Right forelimb (tissue), 1 donor: ENCODE measurements around the gene TNFRSF1B.
"Not testable (repeated sequence)": the region's sequence is repeated elsewhere in the genome, so short reads cannot be mapped to it uniquely, and the experiment has no call there.

Experiments
- DNase-seq: peaks from one replicate; pipeline ENCODE4 v3.0.0-alpha.2; 2018

Gene TNFRSF1B

GRCh38 chr1:12224092-12224491 lies 57.3 kb downstream of the TNFRSF1B start:
- not testable (repeated sequence) for DNase-seq

- DNase-seq = no peak
Measured at GRCh38 chr1:12228979-12229378, 62.2 kb downstream of the TNFRSF1B start.

GRCh38 chr1:12229386-12229834 lies 62.6 kb downstream of the TNFRSF1B start:
- DNase-seq = no peak

- DNase-seq = peak; percentile 88
Measured at GRCh38 chr1:12229835-12230548, 63.2 kb downstream of the TNFRSF1B start, which contains the start of gene VPS13D. VPS13D (plus strand) TSS chr1:12230030; CDS start chr1:12234267, 4,237 bp downstream.

- peak; percentile 61 for DNase-seq
Measured at GRCh38 chr1:12230549-12231275, 63.9 kb downstream of the TNFRSF1B start.

GRCh38 chr1:12231276-12231595 lies 64.4 kb downstream of the TNFRSF1B start:
- DNase-seq = no peak

- DNase-seq = no peak
Measured at GRCh38 chr1:12232221-12232620, 65.4 kb downstream of the TNFRSF1B start.

- DNase-seq = no peak
Measured at GRCh38 chr1:12244078-12244477, 77.3 kb downstream of the TNFRSF1B start.

GRCh38 chr1:12244585-12244984 lies 77.8 kb downstream of the TNFRSF1B start:
- DNase-seq = no peak

- DNase-seq = no peak
Measured at GRCh38 chr1:12245116-12245515, 78.3 kb downstream of the TNFRSF1B start.

- no peak for DNase-seq
Measured at GRCh38 chr1:12245733-12246132, 78.9 kb downstream of the TNFRSF1B start.

- no peak for DNase-seq
Measured at GRCh38 chr1:12246584-12246983, 79.8 kb downstream of the TNFRSF1B start.

- no peak for DNase-seq
Measured at GRCh38 chr1:12249181-12249580, 82.4 kb downstream of the TNFRSF1B start.

- no peak for DNase-seq
Measured at GRCh38 chr1:12249748-12250147, 83.0 kb downstream of the TNFRSF1B start.

GRCh38 chr1:12251442-12251841 lies 84.7 kb downstream of the TNFRSF1B start:
- DNase-seq = no peak

GRCh38 chr1:12255913-12256312 lies 89.1 kb downstream of the TNFRSF1B start:
- DNase-seq = no peak

GRCh38 chr1:12258272-12258671 lies 91.5 kb downstream of the TNFRSF1B start:
- no peak for DNase-seq
